ENCODE results near the gene ITGB1.
"Not testable (repeated sequence)": the region's sequence is repeated elsewhere in the genome, so short reads cannot be mapped to it uniquely, and the experiment has no call there.

ITGB1 gene

DNA sequence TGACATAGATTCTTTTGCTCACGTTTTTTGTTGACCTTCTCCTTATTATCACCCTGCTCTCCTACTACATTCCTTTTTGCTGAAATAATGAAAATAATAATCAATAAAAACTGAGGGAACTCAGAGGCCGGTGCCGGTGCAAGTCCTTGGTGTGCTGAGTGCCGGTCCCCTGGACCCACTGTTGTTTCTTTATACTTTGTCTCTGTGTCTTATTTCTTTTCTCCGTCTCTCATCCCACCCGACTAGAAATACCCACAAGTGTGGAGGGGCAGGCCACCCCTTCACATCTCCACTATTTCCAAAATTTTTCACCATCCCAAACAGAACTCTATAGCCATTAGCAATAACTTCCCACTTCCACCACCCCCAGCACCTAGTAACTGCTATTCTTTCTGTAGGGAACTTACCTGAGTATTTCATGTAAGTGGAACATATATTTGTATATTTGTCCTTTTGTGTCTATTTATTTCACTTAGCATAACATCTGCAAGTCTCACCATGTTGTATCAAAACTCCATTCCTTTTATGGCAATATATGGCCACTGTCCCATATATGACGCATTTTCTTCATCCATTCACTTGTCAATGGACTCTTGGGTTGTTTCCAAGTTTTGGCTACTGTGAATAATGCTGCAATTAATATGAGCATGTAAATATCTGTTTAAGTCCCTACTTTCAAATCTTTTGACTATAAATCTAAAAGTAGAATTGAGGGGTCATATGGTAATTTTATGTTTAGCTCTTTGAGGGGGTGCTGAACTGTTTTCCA, 62.6 kb downstream of the ITGB1 start:
- not testable (repeated sequence) for H3K27ac ChIP-seq; DNase-seq (ENCODE audit: low read depth, low spot score)

DNA sequence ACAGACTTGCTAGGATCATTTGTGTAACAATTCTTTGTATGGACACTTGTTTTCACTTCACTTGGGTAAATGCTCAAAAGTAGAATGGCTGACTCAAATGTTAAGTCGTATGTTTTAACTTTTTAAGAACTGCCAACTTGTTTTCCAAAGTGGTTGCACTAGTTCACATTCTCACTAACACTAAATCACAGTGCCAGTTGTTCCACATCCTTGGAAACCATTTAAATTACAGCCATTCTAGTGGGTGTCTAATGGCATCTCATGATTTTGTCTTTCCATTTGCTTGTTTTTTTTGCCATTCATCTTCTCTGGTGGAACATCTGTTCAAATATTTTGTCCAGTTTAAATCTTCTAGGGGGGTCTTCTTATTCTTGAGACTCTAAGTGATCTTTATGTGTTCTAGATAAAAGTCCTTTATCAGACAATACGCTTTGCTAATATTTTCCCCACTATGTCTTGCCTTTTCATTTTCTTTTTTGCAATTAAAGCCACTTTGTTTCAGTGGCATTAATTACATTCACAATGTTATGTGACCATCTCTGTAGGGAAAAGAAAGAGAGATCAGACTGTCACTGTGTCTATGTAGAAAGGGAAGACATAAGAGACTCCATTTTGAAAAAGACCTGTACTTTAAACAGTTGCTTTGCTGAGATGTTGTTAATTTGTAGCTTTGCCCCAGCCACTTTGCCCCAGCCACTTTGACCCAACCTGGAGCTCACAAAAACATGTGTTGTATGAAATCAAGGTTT, 63.9 kb downstream of the ITGB1 start:
- no peak for DNase-seq (ENCODE audit: low read depth, low spot score)
- no peak overlapping the region for H3K27ac ChIP-seq

DNA sequence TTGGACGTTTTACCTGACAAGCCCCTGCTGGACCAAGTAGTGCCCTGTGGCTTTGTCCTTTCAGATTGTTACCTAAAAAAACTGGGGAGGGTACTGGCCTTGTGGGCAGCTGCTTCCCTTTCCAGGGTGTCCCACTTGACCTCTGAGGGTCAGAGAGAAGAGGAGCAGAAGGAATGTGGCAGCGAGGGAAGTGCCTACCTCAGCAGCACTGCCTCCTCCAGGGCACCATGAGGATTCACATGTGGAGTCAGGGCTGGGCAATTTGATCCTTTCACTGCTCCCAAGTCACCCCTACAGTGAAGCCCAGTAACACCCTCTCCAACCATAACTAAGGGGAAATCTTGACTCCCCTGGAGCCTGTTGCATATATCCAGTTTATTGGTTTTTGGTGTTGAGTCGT, 64.6 kb downstream of the ITGB1 start:
- no peak overlapping the region for H3K27ac ChIP-seq
- no peak for DNase-seq (ENCODE audit: low read depth, low spot score)

DNA sequence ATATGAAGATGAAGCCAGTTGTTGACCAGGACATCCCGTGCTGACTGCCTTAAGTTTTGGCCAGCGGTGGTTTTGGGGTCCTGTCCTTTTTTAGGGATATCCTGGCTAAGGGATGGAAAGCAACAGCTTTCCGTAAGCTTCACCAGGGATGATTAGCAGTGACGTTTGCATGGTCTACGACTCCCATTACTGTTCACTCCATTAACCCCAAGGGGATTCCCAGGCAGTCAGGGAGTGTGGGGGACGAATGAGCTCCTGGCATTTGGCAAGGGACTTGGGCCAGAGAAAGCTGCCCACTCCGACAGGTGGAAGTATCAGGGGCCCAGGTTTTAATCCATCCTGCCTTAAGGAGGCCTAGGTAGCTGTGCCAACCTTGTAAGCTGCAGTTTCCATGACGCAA, 66.8 kb downstream of the ITGB1 start:
- DNase-seq (ENCODE audit: low read depth, low spot score) = no peak

DNA sequence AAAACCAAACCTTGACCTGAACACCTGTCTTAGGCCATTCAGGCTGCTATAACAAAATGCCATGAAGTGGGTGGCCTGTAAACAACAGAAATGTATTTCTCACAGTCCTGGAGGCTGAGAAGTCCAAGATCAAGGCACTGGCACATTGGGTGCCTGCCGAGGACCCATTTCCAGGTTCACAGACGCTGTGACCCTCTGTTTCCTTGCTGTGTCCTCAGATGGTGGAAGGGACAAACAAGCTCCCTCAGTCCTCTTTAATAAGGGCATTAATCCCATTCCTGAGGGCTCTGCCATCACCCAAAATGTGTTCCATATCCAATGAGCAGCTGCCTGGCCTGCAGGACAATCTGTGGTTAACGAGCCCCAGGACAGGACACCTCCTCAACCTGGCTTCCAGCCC, 67.6 kb downstream of the ITGB1 start:
- no peak overlapping the region for H3K27ac ChIP-seq
- DNase-seq (ENCODE audit: low read depth, low spot score) = no peak

More for the DNA sequence above, 66.8 kb downstream of the ITGB1 start:
- no peak overlapping the region for H3K27ac ChIP-seq

DNA sequence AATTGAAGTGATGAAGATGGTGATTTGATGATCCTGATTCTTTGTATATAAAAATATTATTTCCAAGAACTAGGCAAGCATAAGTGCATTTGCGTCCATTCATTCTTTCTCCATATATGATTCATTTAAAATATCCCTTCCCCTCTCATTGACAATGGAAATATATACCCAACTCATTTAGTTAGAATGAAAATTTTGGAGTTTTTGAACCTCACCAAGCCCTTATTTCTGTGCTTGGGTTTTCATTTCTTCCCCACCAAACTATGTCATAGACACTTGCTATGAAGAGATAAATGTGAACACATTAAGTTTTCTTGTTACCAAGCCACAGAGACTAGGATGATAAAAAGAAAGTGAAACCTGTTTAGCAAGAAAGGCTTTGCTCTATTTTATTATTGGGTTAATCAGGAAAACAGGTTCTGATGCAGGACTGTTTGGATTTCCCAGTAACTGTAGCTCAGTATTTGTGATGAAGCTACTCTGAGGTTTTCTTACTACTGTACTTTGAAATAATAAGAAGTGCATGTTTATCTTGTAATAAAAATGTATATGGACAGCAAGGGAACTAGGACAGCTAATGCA, 68.3 kb downstream of the ITGB1 start:
- H3K27ac ChIP-seq = no peak overlapping the region
- no peak for DNase-seq (ENCODE audit: low read depth, low spot score)

DNA sequence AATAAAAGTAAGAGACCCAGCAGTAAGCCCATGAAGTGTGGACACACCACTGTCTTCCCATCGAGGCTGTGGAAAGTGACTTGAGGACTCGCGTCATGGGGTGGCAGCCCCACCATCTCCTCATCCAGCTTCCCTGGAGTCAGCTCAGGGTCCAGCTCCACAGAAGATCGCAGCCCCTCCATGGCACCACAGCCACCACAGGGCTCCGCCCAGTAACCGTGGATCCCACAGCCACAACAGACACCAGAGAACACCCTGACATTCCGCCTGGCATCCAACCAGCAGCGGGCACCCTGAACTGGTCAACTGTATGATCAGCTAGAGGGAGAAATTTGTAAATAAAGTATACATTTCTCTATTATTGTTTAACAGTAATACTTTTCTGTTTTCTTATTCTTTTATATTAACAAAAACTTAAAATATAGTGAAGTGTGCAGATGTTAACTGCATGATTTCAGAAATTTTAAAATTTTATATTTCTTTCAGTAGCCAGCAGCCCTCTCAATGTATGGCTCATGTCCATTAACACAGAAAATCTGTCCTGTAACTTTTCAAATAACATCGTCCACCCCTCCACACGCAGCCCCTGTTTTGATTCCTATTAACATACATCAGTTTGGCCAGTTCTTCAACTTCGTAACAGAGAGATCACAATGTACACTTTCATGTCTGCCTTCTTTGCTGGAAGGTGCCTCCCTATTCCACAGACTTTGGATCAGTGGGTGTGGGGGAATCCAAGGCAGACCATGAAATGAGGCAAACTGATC, 69.7 kb downstream of the ITGB1 start:
- no peak overlapping the region for H3K27ac ChIP-seq

DNA sequence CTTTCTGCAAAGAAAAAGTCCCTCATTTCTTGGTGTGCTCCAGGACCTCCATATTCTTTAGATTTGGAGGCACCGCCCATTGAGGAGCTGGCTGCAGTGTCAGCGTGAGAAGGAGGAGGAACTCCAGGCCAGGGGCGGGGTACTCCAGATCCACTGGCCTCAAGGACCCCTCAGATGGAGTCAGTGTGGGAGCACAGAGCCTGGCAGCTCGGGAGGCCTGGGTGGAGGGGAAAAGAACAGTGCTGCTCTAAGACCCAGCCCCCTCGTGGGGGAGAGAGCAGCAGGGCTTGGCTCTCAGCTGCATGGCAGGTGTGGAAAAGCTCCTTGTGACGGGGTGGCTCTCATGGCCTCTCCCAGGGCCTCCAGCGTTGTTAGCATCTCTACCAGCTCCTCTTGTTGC, 70.5 kb downstream of the ITGB1 start:
- DNase-seq (ENCODE audit: low read depth, low spot score) = no peak
- H3K27ac ChIP-seq = no peak overlapping the region

More for the DNA sequence above, 69.7 kb downstream of the ITGB1 start:
- no peak for DNase-seq (ENCODE audit: low read depth, low spot score)

DNA sequence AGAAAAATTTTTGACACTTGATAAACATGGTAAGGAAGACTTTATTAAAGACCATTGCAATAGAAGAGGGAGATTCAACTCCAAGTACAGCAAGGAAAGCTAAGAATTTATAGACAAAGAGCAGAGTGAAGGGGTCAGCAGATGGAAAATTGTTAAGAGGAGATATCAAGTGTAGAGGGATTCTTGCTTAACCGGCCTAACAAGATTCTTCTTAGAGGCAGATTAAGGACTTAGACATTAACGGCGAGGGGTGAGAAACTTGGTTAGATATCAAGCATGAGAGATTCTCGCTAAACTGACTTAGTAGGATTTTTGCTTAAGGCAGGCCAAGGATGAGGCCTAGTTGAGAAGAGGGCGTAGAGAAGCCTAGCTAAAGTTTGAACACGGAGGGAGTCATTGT, 76.0 kb downstream of the ITGB1 start:
- no peak overlapping the region for H3K27ac ChIP-seq

DNA sequence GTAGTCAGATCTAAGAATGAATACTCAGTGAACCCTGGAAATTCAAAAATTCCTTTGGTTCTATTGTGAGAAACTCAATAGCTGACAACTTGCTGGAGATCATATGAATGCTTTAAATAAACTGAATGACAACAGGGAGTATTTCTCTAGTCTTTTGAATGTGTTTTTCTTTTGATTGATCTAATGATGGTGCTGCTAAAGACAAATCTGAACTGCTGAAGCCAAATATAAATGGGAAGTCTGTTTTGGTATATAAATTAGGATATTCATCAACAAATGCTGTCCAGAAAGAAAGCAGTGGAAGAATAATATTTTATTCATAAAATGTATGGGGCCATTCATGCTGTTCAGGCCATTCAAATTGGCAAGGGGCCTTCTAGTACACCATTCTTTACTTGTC, 79.4 kb downstream of the ITGB1 start:
- DNase-seq (ENCODE audit: low read depth, low spot score) = no peak
- H3K27ac ChIP-seq = no peak overlapping the region

More for the DNA sequence above, 76.0 kb downstream of the ITGB1 start:
- DNase-seq (ENCODE audit: low read depth, low spot score) = no peak

DNA sequence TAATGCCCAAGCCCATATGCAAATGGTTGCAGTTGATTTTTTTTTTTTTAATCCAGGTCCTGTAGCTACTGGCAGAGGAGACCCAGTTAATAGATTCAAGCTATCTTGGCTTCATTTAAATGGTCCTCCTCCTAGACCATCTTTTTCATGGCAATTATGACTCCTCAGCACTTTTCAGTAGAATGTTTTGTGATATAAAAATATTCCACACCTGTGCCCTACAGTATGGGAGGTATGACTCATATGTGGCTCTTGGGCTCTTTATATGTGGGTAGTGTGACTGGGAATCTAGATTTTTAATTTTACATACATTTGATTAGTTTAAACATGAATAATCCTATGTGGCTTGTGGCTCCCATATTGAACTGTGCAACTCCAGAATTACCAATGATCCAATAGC, 80.1 kb downstream of the ITGB1 start:
- no peak overlapping the region for H3K27ac ChIP-seq

DNA sequence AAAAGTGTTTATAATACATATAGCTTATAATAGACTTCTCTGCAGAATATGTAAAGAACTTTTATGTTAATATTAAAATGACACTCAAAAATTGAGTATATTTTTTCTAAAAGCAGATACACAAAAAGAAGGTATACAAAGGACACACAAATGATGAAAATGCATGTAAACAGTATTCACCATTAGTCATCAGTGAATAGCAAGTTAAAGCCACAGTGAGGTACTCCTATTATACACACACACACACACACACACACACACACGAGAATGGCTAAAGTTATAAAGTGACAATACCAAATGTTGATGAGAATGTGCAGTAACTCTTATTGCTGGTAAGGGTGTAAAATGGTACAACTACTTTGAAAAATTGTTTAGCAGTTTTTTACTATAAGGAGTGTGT, 92.9 kb downstream of the ITGB1 start:
- DNase-seq (ENCODE audit: low read depth, low spot score) = no peak
- no peak overlapping the region for H3K27ac ChIP-seq

More for the DNA sequence above, 80.1 kb downstream of the ITGB1 start:
- DNase-seq (ENCODE audit: low read depth, low spot score) = no peak

DNA sequence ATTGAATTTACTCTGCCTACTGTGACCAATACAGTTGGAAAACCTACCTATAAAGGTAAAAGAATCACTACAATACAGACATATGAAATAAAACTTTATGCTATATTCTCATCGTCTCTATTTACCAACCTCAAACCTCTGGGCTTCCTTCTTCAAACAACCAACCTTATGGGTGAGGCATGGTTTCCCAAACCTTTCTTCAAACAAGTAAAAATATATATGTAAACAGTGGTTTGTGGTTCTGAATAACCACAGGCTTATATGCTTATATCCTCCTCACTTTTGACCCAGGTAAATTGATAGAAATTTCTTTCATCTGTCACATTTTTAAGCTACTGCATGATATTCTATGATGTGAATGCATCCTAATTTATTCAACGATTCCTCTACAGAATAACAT, 103.6 kb downstream of the ITGB1 start:
- H3K27ac ChIP-seq = no peak overlapping the region
- DNase-seq (ENCODE audit: low read depth, low spot score) = no peak

DNA sequence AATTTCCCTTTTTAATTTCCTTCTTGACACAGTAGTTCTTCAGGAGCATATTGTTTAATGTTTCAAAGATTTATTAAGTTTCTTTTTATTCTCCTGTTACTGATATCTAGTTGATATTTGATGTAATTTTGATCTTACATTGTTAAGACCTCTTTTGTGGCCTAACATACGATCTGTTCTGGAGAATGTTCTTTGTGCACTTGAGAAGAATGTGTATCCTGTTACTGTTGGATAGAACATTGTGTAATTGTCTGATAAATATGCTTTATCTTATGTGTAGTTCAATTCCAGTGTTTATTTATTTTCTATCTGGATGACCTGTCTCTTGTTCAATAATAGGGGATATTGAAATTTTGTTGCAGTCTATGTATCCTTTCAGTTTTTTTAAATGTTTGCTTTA, 106.7 kb downstream of the ITGB1 start:
- DNase-seq (ENCODE audit: low read depth, low spot score) = no peak
- no peak overlapping the region for H3K27ac ChIP-seq

All from epithelial cell of prostate (primary cell).